Activated CD4-positive, alpha-beta T cell treated with anti-CD3 and anti-CD28 coated beads, Interleukin-2, amount 10 ng/mL, durations not matched to agents 24 days and 14 days (primary cell): ENCODE measurements around the gene NTF3. TPM values are rescaled to one million over a fixed set of nuclear protein-coding genes. Genes with fewer than 3 reads are reported as not detected.

Source experiments
- DNase-seq: peaks from one replicate; pipeline ENCODE4 v3.0.0; 2022
- H3K27ac Mint-ChIP-seq: one replicate; pipeline ENCODE4 v1.8.0; 2022; ENCODE audit warnings: mild to moderate bottlenecking, mixed read lengths
- H3K27me3 Mint-ChIP-seq: one replicate; pipeline ENCODE4 v1.8.0; 2022; ENCODE audit warnings: mixed read lengths
- H3K36me3 Mint-ChIP-seq: one replicate; pipeline ENCODE4 v1.8.0; 2022; ENCODE audit warnings: low read depth, mild to moderate bottlenecking, mixed read lengths
- H3K4me1 Mint-ChIP-seq: one replicate; pipeline ENCODE4 v1.8.0; 2021; ENCODE audit warnings: mixed read lengths
- H3K4me3 Mint-ChIP-seq: one replicate; pipeline ENCODE4 v1.8.0; 2022; ENCODE audit warnings: mild to moderate bottlenecking, moderate library complexity, mixed read lengths
- H3K9me3 Mint-ChIP-seq: one replicate; pipeline ENCODE4 v1.8.0; 2021; ENCODE audit warnings: mixed read lengths
- intact Hi-C: fragments of 100-400 bp; cut with micrococcal nuclease; formaldehyde crosslinking; loops from one replicate; pipeline ENCODE4 v1.15.1; 2023
- total RNA-seq: library from RNA; stranded (reverse); gene quantifications from 2 replicates; pipeline ENCODE4 v1.2.3, GENCODE V29; 2022

Gene NTF3
- total RNA-seq, 1 donor from 2014 or later = not detected

- Mint-ChIP-seq H3K9me3 (no peaks in the 10 kb centered on the region), H3K27ac (no peak overlapping the region), H3K27me3 (no peaks in the 10 kb centered on the region), H3K4me1 (no peaks in the 10 kb centered on the region), H3K36me3 (no peaks in the 10 kb centered on the region), H3K4me3 (no peak overlapping the region)
- intact Hi-C loops = no loop called here
- DNase-seq = no peak
These were observed 65.6 kb downstream of the NTF3 start for GRCh38 chr12:5497329-5498053.

GRCh38 chr12:5498076-5498475, 66.2 kb downstream of the NTF3 start:
- H3K4me1 Mint-ChIP-seq = no peaks in the 10 kb centered on the region
- no peaks in the 10 kb centered on the region for H3K27me3 Mint-ChIP-seq
- intact Hi-C loops = no loop called here
- DNase-seq = no peak
- no peak overlapping the region for H3K27ac Mint-ChIP-seq
- no peaks in the 10 kb centered on the region for H3K36me3 Mint-ChIP-seq
- no peak overlapping the region for H3K4me3 Mint-ChIP-seq
- no peaks in the 10 kb centered on the region for H3K9me3 Mint-ChIP-seq

- no peaks in the 10 kb centered on the region for H3K4me1 Mint-ChIP-seq
- no peak overlapping the region for H3K4me3 Mint-ChIP-seq
- intact Hi-C loops = no loop called here
- H3K36me3 Mint-ChIP-seq = no peaks in the 10 kb centered on the region
- H3K9me3 Mint-ChIP-seq = no peaks in the 10 kb centered on the region
- H3K27me3 Mint-ChIP-seq = peaks cover 1% of the 10 kb centered on the region
- DNase-seq = no peak
- no peak overlapping the region for H3K27ac Mint-ChIP-seq
These were observed 66.9 kb downstream of the NTF3 start for GRCh38 chr12:5498806-5499205.

- intact Hi-C loops = no loop called here
- no peaks in the 10 kb centered on the region for H3K4me1 Mint-ChIP-seq
- H3K36me3 Mint-ChIP-seq = no peaks in the 10 kb centered on the region
- H3K9me3 Mint-ChIP-seq = no peaks in the 10 kb centered on the region
- no peak overlapping the region for H3K4me3 Mint-ChIP-seq
- no peak for DNase-seq
- H3K27ac Mint-ChIP-seq = no peak overlapping the region
- peaks cover 1% of the 10 kb centered on the region for H3K27me3 Mint-ChIP-seq
These were observed 67.8 kb downstream of the NTF3 start for GRCh38 chr12:5499566-5500330.

GRCh38 chr12:5500331-5500659, 68.4 kb downstream of the NTF3 start:
- intact Hi-C loops = no loop called here

GRCh38 chr12:5503774-5504173, 71.9 kb downstream of the NTF3 start:
- no peak overlapping the region for H3K4me3 Mint-ChIP-seq

More at GRCh38 chr12:5500331-5500659, 68.4 kb downstream of the NTF3 start:
- H3K4me3 Mint-ChIP-seq = no peak overlapping the region
- DNase-seq = no peak
- H3K27me3 Mint-ChIP-seq = peaks cover 1% of the 10 kb centered on the region
- no peaks in the 10 kb centered on the region for H3K36me3 Mint-ChIP-seq
- H3K4me1 Mint-ChIP-seq = no peaks in the 10 kb centered on the region
- H3K27ac Mint-ChIP-seq = no peak overlapping the region
- no peaks in the 10 kb centered on the region for H3K9me3 Mint-ChIP-seq

GRCh38 chr12:5505116-5505515, 73.2 kb downstream of the NTF3 start:
- Mint-ChIP-seq H3K4me3 (no peak overlapping the region), H3K9me3 (no peaks in the 10 kb centered on the region), H3K27ac (no peak overlapping the region), H3K4me1 (no peaks in the 10 kb centered on the region), H3K36me3 (no peaks in the 10 kb centered on the region), H3K27me3 (peaks cover 1% of the 10 kb centered on the region)
- intact Hi-C loops = no loop called here
- no peak for DNase-seq

More at GRCh38 chr12:5503774-5504173, 71.9 kb downstream of the NTF3 start:
- Mint-ChIP-seq H3K36me3 (no peaks in the 10 kb centered on the region), H3K9me3 (no peaks in the 10 kb centered on the region), H3K4me1 (no peaks in the 10 kb centered on the region), H3K27ac (no peak overlapping the region), H3K27me3 (peaks cover 1% of the 10 kb centered on the region)
- DNase-seq = no peak
- intact Hi-C loops = no loop called here

- DNase-seq = no peak
- intact Hi-C loops = no loop called here
- Mint-ChIP-seq H3K36me3 (no peaks in the 10 kb centered on the region), H3K9me3 (no peaks in the 10 kb centered on the region), H3K4me1 (no peaks in the 10 kb centered on the region), H3K4me3 (no peak overlapping the region), H3K27me3 (peaks cover 1% of the 10 kb centered on the region), H3K27ac (no peak overlapping the region)
These were observed 73.8 kb downstream of the NTF3 start for GRCh38 chr12:5505751-5506150.

GRCh38 chr12:5506295-5506694, 74.4 kb downstream of the NTF3 start:
- Mint-ChIP-seq H3K4me1 (no peaks in the 10 kb centered on the region), H3K27me3 (peaks cover 3% of the 10 kb centered on the region), H3K36me3 (no peaks in the 10 kb centered on the region), H3K27ac (no peak overlapping the region), H3K9me3 (no peaks in the 10 kb centered on the region), H3K4me3 (no peak overlapping the region)
- DNase-seq = no peak
- intact Hi-C loops = no loop called here

- Mint-ChIP-seq H3K27ac (no peak overlapping the region), H3K4me3 (no peak overlapping the region), H3K36me3 (no peaks in the 10 kb centered on the region), H3K4me1 (no peaks in the 10 kb centered on the region), H3K9me3 (no peaks in the 10 kb centered on the region), H3K27me3 (peaks cover 3% of the 10 kb centered on the region)
- DNase-seq = no peak
- intact Hi-C loops = no loop called here
These were observed 74.9 kb downstream of the NTF3 start for GRCh38 chr12:5506821-5507231.

GRCh38 chr12:5507401-5507935, 75.6 kb downstream of the NTF3 start:
- no peak for DNase-seq
- no peak overlapping the region for H3K27ac Mint-ChIP-seq
- no peaks in the 10 kb centered on the region for H3K36me3 Mint-ChIP-seq
- no peaks in the 10 kb centered on the region for H3K4me1 Mint-ChIP-seq
- H3K9me3 Mint-ChIP-seq = no peaks in the 10 kb centered on the region
- no peak overlapping the region for H3K4me3 Mint-ChIP-seq
- peaks cover 3% of the 10 kb centered on the region for H3K27me3 Mint-ChIP-seq
- intact Hi-C loops = no loop called here

GRCh38 chr12:5507944-5508343, 76.0 kb downstream of the NTF3 start:
- H3K9me3 Mint-ChIP-seq = no peaks in the 10 kb centered on the region
- H3K36me3 Mint-ChIP-seq = no peaks in the 10 kb centered on the region
- DNase-seq = no peak
- no peak overlapping the region for H3K4me3 Mint-ChIP-seq
- H3K27me3 Mint-ChIP-seq = peaks cover 3% of the 10 kb centered on the region
- no peak overlapping the region for H3K27ac Mint-ChIP-seq
- no peaks in the 10 kb centered on the region for H3K4me1 Mint-ChIP-seq
- intact Hi-C loops = no loop called here

- peaks cover 2% of the 10 kb centered on the region for H3K27me3 Mint-ChIP-seq
These were observed 77.2 kb downstream of the NTF3 start for GRCh38 chr12:5509102-5509501.

GRCh38 chr12:5509557-5509956, 77.6 kb downstream of the NTF3 start:
- no peaks in the 10 kb centered on the region for H3K36me3 Mint-ChIP-seq
- DNase-seq = no peak
- H3K4me3 Mint-ChIP-seq = no peak overlapping the region
- H3K27ac Mint-ChIP-seq = no peak overlapping the region
- H3K9me3 Mint-ChIP-seq = no peaks in the 10 kb centered on the region
- intact Hi-C loops = no loop called here
- H3K27me3 Mint-ChIP-seq = peaks cover 2% of the 10 kb centered on the region
- no peaks in the 10 kb centered on the region for H3K4me1 Mint-ChIP-seq

More at GRCh38 chr12:5509102-5509501, 77.2 kb downstream of the NTF3 start:
- no peak overlapping the region for H3K4me3 Mint-ChIP-seq
- intact Hi-C loops = no loop called here
- DNase-seq = no peak
- H3K27ac Mint-ChIP-seq = no peak overlapping the region
- no peaks in the 10 kb centered on the region for H3K36me3 Mint-ChIP-seq
- H3K9me3 Mint-ChIP-seq = no peaks in the 10 kb centered on the region
- no peaks in the 10 kb centered on the region for H3K4me1 Mint-ChIP-seq
